Measurements from ENCODE around the gene CMKLR1. TPM values are rescaled to one million over a fixed set of nuclear protein-coding genes. Genes with fewer than 3 reads are reported as not detected.

Gene CMKLR1
- polyA plus RNA-seq, 1 experiment: 0.10 TPM

GRCh38 chr12:108358580-108358965 is 19.5 kb upstream of the CMKLR1 start:
- H3K36me3 ChIP-seq (ENCODE audit: control insufficient read depth, insufficient read depth, low read length): no peaks in the 10 kb centered on the region
- no peaks in the 10 kb centered on the region for H3K27me3 ChIP-seq (ENCODE audit: control insufficient read depth, insufficient read depth, low read length)
- DNase-seq (ENCODE audit: low read depth): no peak
- no peak overlapping the region for H3K4me3 ChIP-seq (ENCODE audit: low read depth, low read length)
- CTCF ChIA-PET: no interaction called here
- POLR2A ChIA-PET: no interaction called here
- TF ChIP-seq CTCF (IDR thresholded peaks at IDR 0.05; ENCODE audit: insufficient read depth, low read depth, low read length): no peak

GRCh38 chr12:108357834-108358579 is 18.9 kb upstream of the CMKLR1 start:
- no peak for DNase-seq (ENCODE audit: low read depth)

DNA sequence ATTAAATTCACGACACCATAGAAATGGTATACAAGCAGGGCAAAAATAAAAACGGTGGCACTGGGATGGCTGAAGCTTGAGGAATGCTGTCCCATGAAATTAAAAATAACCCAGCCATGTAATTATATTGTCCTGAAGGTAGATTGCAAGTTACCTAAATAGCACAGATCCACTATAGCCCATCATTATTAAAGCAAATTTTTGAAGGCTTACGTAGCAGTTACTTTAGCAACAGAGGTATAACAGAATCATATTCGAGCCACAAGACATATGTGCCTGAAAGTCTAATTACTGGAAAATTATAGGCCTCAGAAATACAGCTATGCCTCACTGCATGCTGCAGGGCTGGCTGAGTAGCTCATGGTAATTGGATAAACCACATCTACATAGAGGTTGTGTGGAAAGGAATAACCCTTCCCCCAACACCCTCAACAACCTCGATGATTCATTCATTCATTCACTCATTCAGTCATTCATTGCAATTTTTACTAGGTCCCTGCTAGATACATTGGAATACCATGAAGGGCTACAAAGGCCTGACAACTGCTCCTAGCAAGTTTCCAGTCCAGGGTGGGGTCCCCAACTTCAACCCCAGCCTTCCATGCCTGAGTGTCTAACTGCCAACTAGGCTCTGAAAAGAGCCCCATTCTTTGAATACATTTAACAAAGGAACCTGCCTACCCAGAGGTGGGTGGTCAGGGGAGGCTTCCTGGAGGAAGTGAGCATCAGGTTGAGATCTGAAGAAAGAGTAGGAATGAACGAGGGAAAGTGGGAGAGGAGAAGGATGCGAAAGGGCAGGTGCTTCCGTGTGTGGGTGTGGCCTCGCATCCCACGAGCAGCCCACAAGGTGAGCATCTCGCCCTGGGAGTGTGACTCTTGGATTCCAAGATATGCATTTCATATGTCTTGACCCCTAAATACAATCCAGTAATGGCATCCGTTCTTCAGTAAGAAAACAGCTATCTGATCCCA is 18.0 kb upstream of the CMKLR1 start:
- DNase-seq (ENCODE audit: low read depth): no peak
- no peak for TF ChIP-seq CTCF (IDR thresholded peaks at IDR 0.05; ENCODE audit: insufficient read depth, low read depth, low read length)
- Histone ChIP-seq H3K36me3 (ENCODE audit: control insufficient read depth, insufficient read depth, low read length) (no peaks in the 10 kb centered on the region), H3K27me3 (ENCODE audit: control insufficient read depth, insufficient read depth, low read length) (no peaks in the 10 kb centered on the region), H3K4me3 (ENCODE audit: low read depth, low read length) (no peak overlapping the region)
- CTCF ChIA-PET: no interaction called here
- POLR2A ChIA-PET: no interaction called here

More at GRCh38 chr12:108357834-108358579, 18.9 kb upstream of the CMKLR1 start:
- ChIA-PET POLR2A (no interaction called here), CTCF (no interaction called here)
- H3K4me3 ChIP-seq (ENCODE audit: low read depth, low read length): no peak overlapping the region
- no peaks in the 10 kb centered on the region for H3K27me3 ChIP-seq (ENCODE audit: control insufficient read depth, insufficient read depth, low read length)
- no peaks in the 10 kb centered on the region for H3K36me3 ChIP-seq (ENCODE audit: control insufficient read depth, insufficient read depth, low read length)
- no peak for TF ChIP-seq CTCF (IDR thresholded peaks at IDR 0.05; ENCODE audit: insufficient read depth, low read depth, low read length)

DNA sequence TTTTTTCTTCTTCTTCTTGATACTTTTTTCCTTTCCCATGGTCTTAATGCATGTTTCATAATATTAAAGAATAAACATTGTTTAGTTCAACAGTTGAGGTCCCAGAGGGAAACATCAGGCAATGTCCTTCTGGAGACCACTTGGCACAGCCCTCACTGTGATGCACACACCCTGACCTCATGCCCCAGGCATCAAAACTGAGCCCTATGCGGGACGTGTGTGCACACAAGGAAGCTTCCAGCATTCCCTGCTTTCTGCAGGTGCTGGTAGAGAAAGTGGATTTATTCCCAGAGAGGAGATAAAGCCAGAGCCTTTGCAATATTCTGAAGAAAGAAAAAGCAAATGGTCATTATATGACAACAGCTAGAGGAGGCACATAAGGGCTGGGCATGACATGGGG is 16.0 kb upstream of the CMKLR1 start:
- ChIA-PET CTCF (interaction anchor here (1.4 kb wide), 1 partner anchor 20 kb away, joined by 3 read pairs; no protein-coding TSS in a partner anchor), POLR2A (no interaction called here)
- Histone ChIP-seq H3K27me3 (ENCODE audit: control insufficient read depth, insufficient read depth, low read length) (no peaks in the 10 kb centered on the region), H3K4me3 (ENCODE audit: low read depth, low read length) (no peak overlapping the region), H3K36me3 (ENCODE audit: control insufficient read depth, insufficient read depth, low read length) (no peaks in the 10 kb centered on the region)
- TF ChIP-seq CTCF (IDR thresholded peaks at IDR 0.05; ENCODE audit: insufficient read depth, low read depth, low read length): no peak
- DNase-seq (ENCODE audit: low read depth): no peak

DNA sequence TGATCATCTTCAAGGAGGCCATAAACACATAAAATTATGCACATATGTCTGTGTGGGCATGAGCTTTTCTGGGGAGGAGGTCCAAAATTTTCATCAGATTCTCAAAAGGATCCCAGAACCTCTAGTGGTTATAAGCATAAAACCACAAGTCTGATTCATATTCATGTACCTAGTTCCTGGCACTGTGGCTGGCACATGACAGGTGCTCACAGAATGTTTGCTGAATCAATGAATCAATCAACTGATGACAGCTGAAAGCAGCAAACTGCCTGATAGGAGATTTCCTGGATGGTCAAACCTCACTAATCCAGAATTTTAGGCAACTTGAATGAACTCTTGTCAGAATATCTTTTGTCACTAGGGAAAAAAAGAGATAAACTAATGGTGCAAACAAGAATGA is 13.5 kb upstream of the CMKLR1 start:
- H3K36me3 ChIP-seq (ENCODE audit: control insufficient read depth, insufficient read depth, low read length): no peaks in the 10 kb centered on the region
- TF ChIP-seq CTCF (IDR thresholded peaks at IDR 0.05; ENCODE audit: insufficient read depth, low read depth, low read length): no peak
- no peaks in the 10 kb centered on the region for H3K27me3 ChIP-seq (ENCODE audit: control insufficient read depth, insufficient read depth, low read length)
- CTCF ChIA-PET: no interaction called here
- POLR2A ChIA-PET: no interaction called here
- no peak for DNase-seq (ENCODE audit: low read depth)
- H3K4me3 ChIP-seq (ENCODE audit: low read depth, low read length): no peak overlapping the region
